Measurements from ENCODE around the gene POLR2L. TPM values are rescaled to one million over a fixed set of nuclear protein-coding genes. Genes with fewer than 3 reads are reported as not detected.
A peak's percentile ranks its signal among the peaks of the same experiment; 100 is the strongest.

POLR2L gene
- total RNA-seq, 1 experiment from 2014 or later, result 211 TPM

GRCh38 chr11:824942-825341, 17.4 kb downstream of the POLR2L start:
- H3K27ac ChIP-seq (ENCODE audit: low read depth, low read length), result peak overlapping the region; percentile 32; the same call in 1 of the 2 replicates
- ChIA-PET CTCF (no interaction called here), RAD21 (ENCODE audit: low non-redundant PET in 1 of 2, low total read pairs in 2 of 2, uncharacterized antibody in 2 of 2, unreplicated experiment in 2 of 2) (no interaction called here), POLR2A (no interaction called here)
- no peaks in the 10 kb centered on the region for H3K9me3 ChIP-seq (ENCODE audit: control insufficient read depth in 1 of 2, insufficient read depth in 1 of 2, low read depth in 1 of 2, low read length in 2 of 2)
- ATAC-seq (no peak), DNase-seq (ENCODE audit: low read depth, low spot score) (no peak)
- peaks cover 34 to 52% of the 10 kb centered on the region in 2 experiments for H3K4me1 ChIP-seq (ENCODE audit: control insufficient read depth in 1 of 2, insufficient read depth in 2 of 2, low read length in 2 of 2)
- TF ChIP-seq RAD21 (IDR thresholded peaks at IDR 0.05; ENCODE audit: low read depth) (no peak), ZNF274 (IDR thresholded peaks at IDR 0.05; ENCODE audit: low read depth, low read length) (no peak), SRF (IDR thresholded peaks at IDR 0.05; ENCODE audit: low read depth) (no peak), TCF7L2 (IDR thresholded peaks at IDR 0.05; ENCODE audit: borderline replicate concordance, extremely low read depth, insufficient read depth, insufficient read length) (no peak), ELF1 (IDR thresholded peaks at IDR 0.05; ENCODE audit: borderline replicate concordance, low read depth) (no peak), ZFX (IDR thresholded peaks at IDR 0.05) (no peak), EGR1 (IDR thresholded peaks at IDR 0.05; ENCODE audit: low read depth) (no peak), EZH2 (IDR thresholded peaks at IDR 0.05) (no peak), EZH2phosphoT487 (IDR thresholded peaks at IDR 0.05; ENCODE audit: borderline replicate concordance) (no peak), SP1 (IDR thresholded peaks at IDR 0.05; ENCODE audit: low read depth) (no peak), JUND (IDR thresholded peaks at IDR 0.05) (no peak), FOSL1 (IDR thresholded peaks at IDR 0.05; ENCODE audit: low read depth) (no peak), SIN3A (IDR thresholded peaks at IDR 0.05; ENCODE audit: low read depth) (no peak), ZBTB33 (IDR thresholded peaks at IDR 0.05; ENCODE audit: extremely low read depth, insufficient replicate concordance, low read length) (no peak), POLR2A (IDR thresholded peaks at IDR 0.05; ENCODE audit: borderline replicate concordance, extremely low read depth, insufficient read depth, insufficient read length) (no peak), CBX3 (IDR thresholded peaks at IDR 0.05; ENCODE audit: low read depth) (no peak)
- TF ChIP-seq, protein P1, sequence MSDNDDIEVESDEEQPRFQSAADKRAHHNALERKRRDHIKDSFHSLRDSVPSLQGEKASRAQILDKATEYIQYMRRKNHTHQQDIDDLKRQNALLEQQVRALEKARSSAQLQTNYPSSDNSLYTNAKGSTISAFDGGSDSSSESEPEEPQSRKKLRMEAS (IDR thresholded peaks at IDR 0.05), result no peak
- TF ChIP-seq, protein P2, sequence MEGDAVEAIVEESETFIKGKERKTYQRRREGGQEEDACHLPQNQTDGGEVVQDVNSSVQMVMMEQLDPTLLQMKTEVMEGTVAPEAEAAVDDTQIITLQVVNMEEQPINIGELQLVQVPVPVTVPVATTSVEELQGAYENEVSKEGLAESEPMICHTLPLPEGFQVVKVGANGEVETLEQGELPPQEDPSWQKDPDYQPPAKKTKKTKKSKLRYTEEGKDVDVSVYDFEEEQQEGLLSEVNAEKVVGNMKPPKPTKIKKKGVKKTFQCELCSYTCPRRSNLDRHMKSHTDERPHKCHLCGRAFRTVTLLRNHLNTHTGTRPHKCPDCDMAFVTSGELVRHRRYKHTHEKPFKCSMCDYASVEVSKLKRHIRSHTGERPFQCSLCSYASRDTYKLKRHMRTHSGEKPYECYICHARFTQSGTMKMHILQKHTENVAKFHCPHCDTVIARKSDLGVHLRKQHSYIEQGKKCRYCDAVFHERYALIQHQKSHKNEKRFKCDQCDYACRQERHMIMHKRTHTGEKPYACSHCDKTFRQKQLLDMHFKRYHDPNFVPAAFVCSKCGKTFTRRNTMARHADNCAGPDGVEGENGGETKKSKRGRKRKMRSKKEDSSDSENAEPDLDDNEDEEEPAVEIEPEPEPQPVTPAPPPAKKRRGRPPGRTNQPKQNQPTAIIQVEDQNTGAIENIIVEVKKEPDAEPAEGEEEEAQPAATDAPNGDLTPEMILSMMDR (IDR thresholded peaks at IDR 0.05 in 2 of 3, conservative IDR thresholded peaks at IDR 0.05 in 1 of 3; ENCODE audit: borderline replicate concordance in 1 of 3, insufficient read depth in 1 of 3, low read depth in 2 of 3, low read length in 2 of 3), result no peak
- TF ChIP-seq, protein P3, sequence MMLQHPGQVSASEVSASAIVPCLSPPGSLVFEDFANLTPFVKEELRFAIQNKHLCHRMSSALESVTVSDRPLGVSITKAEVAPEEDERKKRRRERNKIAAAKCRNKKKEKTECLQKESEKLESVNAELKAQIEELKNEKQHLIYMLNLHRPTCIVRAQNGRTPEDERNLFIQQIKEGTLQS (IDR thresholded peaks at IDR 0.05), result no peak
- TF ChIP-seq, protein P4, sequence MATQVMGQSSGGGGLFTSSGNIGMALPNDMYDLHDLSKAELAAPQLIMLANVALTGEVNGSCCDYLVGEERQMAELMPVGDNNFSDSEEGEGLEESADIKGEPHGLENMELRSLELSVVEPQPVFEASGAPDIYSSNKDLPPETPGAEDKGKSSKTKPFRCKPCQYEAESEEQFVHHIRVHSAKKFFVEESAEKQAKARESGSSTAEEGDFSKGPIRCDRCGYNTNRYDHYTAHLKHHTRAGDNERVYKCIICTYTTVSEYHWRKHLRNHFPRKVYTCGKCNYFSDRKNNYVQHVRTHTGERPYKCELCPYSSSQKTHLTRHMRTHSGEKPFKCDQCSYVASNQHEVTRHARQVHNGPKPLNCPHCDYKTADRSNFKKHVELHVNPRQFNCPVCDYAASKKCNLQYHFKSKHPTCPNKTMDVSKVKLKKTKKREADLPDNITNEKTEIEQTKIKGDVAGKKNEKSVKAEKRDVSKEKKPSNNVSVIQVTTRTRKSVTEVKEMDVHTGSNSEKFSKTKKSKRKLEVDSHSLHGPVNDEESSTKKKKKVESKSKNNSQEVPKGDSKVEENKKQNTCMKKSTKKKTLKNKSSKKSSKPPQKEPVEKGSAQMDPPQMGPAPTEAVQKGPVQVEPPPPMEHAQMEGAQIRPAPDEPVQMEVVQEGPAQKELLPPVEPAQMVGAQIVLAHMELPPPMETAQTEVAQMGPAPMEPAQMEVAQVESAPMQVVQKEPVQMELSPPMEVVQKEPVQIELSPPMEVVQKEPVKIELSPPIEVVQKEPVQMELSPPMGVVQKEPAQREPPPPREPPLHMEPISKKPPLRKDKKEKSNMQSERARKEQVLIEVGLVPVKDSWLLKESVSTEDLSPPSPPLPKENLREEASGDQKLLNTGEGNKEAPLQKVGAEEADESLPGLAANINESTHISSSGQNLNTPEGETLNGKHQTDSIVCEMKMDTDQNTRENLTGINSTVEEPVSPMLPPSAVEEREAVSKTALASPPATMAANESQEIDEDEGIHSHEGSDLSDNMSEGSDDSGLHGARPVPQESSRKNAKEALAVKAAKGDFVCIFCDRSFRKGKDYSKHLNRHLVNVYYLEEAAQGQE (IDR thresholded peaks at IDR 0.05; ENCODE audit: low read depth), result no peak
- BruUV-seq (replicated peaks), result no TSS peak
- peaks cover 22% of the 10 kb centered on the region for H3K79me2 ChIP-seq (ENCODE audit: insufficient read depth, low read length)
- no peak overlapping the region for H2AFZ ChIP-seq (ENCODE audit: low read depth, low read length, poor library complexity, severe bottlenecking)
- no peak overlapping the region for H3K4me3 ChIP-seq (replicated peaks in 1 of 2; ENCODE audit: low read depth in 1 of 2, low read length in 2 of 2)
- H3K9ac ChIP-seq (ENCODE audit: low read length), result no peak overlapping the region
- no peaks in the 10 kb centered on the region for H4K20me1 ChIP-seq (ENCODE audit: insufficient read depth)
- no peak overlapping the region for H3K4me2 ChIP-seq (ENCODE audit: low read length)
- intact Hi-C loops (cut with micrococcal nuclease), result no loop called here
- H3K27me3 ChIP-seq (ENCODE audit: insufficient read depth, low read length), result no peaks in the 10 kb centered on the region
- H3K36me3 ChIP-seq (ENCODE audit: control insufficient read depth in 1 of 2, insufficient read depth in 2 of 2, low read length in 2 of 2), result no peaks in the 10 kb centered on the region
- no peaks in the 10 kb centered on the region for H3K9me2 ChIP-seq (ENCODE audit: insufficient read depth)
